Suprapubic skin (tissue), 4 donors: ENCODE results near the gene TREM2. TPM values are rescaled to one million over a fixed set of nuclear protein-coding genes. Genes with fewer than 3 reads are reported as not detected.
"Not testable (repeated sequence)": the region's sequence is repeated elsewhere in the genome, so short reads cannot be mapped to it uniquely, and the experiment has no call there.

Experiments
- DNase-seq, 2 donors: peaks; one replicate each; pipeline ENCODE4 v3.0.0-alpha.2; 2019; ENCODE audit warnings: low spot score in 2 of 2
- H3K27ac ChIP-seq: fragments of 200-600 bp; sonication (generic); one replicate; pipeline ENCODE4 v1.5.1; 2019
- H3K27me3 ChIP-seq: fragments of 200-600 bp; sonication (generic); one replicate; pipeline ENCODE4 v1.5.1; 2019
- H3K36me3 ChIP-seq: fragments of 200-600 bp; sonication (generic); one replicate; pipeline ENCODE4 v1.5.1; 2019
- H3K4me1 ChIP-seq: fragments of 200-600 bp; sonication (generic); one replicate; pipeline ENCODE4 v1.5.1; 2019
- H3K4me3 ChIP-seq: fragments of 200-600 bp; sonication (generic); one replicate; pipeline ENCODE4 v1.5.1; 2019; ENCODE audit warnings: mild to moderate bottlenecking
- H3K9me3 ChIP-seq: fragments of 200-600 bp; sonication (generic); one replicate; pipeline ENCODE4 v1.5.1; 2019
- EP300 ChIP-seq: sonication (generic); formaldehyde crosslinking; IDR thresholded peaks from one replicate; pipeline ENCODE4 v1.6.1; 2017; ENCODE audit warnings: antibody characterized with exemption
- POLR2A ChIP-seq, 2 donors: fragments of 450-650 bp; IDR thresholded peaks; one replicate each; pipeline ENCODE4 v1.6.1; 2017; ENCODE audit warnings: antibody characterized with exemption in 2 of 2, mild to moderate bottlenecking in 2 of 2, moderate library complexity in 2 of 2
- POLR2AphosphoS5 ChIP-seq, 3 donors: sonication (generic); formaldehyde crosslinking; IDR thresholded peaks; one replicate each; pipeline ENCODE4 v1.6.1; 2017; ENCODE audit warnings: antibody characterized with exemption in 3 of 3
- WGBS: methylation state at CpG from one replicate; pipeline ENCODE4 v1.1.5; 2018; 5-methylcytosine and 5-hydroxymethylcytosine counted together
- total RNA-seq, 4 donors: library from RNA; depleted of rRNA; stranded (reverse); fragments of >200 nt; gene quantifications; one replicate each; pipeline ENCODE4 v1.1.0, GENCODE V29; 2016
- TF ChIP-seq, protein P1 (sequence below), 2 donors: fragments of 200-600 bp in 1 of 2; fragments of 450-650 bp in 1 of 2; sonication (generic) in 1 of 2; IDR thresholded peaks; one replicate each; pipeline ENCODE4 v1.5.1; 2016 to 2019; ENCODE audit warnings: antibody characterized with exemption in 2 of 2, mild to moderate bottlenecking in 1 of 2, moderate library complexity in 1 of 2

TREM2 gene
- total RNA-seq, 4 donors from 2014 or later: 0.99 TPM; not detected in 3

DNA sequence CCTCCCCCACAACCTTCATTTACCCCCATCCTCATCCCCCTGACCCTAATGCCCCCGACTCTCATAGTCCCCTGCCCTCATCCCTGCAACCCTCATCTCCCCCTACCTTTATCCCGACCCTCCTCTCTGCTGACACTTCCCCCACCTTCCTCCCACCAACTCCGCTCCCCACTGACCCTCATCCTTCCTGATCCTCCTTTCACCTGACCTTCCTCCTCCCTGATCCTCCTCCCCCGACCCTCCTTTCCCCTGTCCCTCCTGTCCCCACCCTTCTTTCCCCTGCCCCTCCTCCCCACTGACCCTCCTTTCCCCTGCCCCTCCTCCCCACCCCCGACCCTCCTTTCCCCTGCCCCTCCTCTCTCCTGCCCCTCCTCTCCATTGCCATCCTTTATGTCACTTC is 31.0 kb upstream of the TREM2 start:
- Histone ChIP-seq H3K27ac (no peak overlapping the region), H3K36me3 (no peaks in the 10 kb centered on the region), H3K9me3 (no peaks in the 10 kb centered on the region), H3K4me1 (no peaks in the 10 kb centered on the region), H3K27me3 (peaks cover 42% of the 10 kb centered on the region), H3K4me3 (no peak overlapping the region)
- DNase-seq: no peak
- no peak for TF ChIP-seq EP300
- TF ChIP-seq, protein P1, sequence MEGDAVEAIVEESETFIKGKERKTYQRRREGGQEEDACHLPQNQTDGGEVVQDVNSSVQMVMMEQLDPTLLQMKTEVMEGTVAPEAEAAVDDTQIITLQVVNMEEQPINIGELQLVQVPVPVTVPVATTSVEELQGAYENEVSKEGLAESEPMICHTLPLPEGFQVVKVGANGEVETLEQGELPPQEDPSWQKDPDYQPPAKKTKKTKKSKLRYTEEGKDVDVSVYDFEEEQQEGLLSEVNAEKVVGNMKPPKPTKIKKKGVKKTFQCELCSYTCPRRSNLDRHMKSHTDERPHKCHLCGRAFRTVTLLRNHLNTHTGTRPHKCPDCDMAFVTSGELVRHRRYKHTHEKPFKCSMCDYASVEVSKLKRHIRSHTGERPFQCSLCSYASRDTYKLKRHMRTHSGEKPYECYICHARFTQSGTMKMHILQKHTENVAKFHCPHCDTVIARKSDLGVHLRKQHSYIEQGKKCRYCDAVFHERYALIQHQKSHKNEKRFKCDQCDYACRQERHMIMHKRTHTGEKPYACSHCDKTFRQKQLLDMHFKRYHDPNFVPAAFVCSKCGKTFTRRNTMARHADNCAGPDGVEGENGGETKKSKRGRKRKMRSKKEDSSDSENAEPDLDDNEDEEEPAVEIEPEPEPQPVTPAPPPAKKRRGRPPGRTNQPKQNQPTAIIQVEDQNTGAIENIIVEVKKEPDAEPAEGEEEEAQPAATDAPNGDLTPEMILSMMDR (IDR thresholded peaks at IDR 0.05): no peak
- TF ChIP-seq POLR2A (IDR thresholded peaks at IDR 0.05): no peak
- WGBS: 58% methylated on average over 5 of the region's 5 CpGs

DNA sequence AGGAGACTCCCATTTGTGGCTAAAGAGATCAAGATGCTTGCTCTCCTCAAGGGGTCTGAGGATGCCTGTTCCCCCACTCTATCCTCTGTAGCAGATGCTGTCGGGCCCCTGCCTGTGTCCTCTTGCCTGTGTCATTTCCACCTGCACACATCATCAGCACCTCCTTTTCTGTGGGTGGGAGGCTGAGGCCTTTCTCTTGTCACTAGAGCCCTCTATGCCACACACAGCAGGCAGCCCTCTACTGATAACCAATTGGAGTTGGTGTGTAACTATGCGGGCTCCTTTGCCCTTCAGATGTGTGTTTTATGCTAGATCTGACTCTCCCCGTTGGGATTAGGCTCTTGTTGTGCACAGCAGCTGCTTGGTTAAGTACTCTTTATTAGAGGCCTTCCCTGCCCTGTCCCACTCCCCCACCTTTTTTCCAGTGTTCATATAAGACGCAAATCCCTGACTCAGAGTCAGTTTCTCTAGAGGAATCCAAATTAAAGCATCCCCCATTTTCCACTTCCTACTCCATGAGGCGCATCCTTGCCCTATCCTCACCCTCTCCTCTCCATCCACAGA is 30.3 kb upstream of the TREM2 start:
- WGBS: 79% methylated on average over 5 of the region's 5 CpGs
- no peak for DNase-seq

DNA sequence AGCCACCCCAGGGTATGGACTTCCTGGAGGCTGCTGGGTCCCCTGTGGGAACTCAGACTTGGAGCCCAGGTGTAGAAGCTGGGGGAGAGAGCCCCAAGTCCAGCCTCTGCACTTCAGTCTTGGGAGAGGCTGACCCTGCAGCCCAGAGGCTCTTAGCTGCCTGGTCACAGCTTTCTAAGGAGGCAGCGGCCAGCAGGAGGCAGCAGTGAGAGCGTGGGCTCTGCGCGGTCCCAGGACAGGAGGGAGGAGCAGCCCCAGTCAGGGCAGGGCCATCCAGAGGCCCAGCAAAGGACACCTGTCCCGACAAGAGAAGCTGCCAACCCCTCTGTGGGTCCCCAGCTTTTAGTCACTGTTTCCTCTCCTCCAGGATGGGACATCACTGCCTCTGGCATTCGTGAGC is 28.7 kb upstream of the TREM2 start:
- Histone ChIP-seq H3K4me3 (no peak overlapping the region), H3K4me1 (no peaks in the 10 kb centered on the region), H3K27ac (no peak overlapping the region), H3K36me3 (no peaks in the 10 kb centered on the region), H3K9me3 (no peaks in the 10 kb centered on the region), H3K27me3 (peaks cover 33% of the 10 kb centered on the region)
- DNase-seq: no peak
- WGBS: 50% methylated on average over 1 of the region's 6 CpGs
- TF ChIP-seq, protein P1 (IDR thresholded peaks at IDR 0.05): no peak
- TF ChIP-seq POLR2AphosphoS5 (IDR thresholded peaks at IDR 0.05): no peak
- TF ChIP-seq EP300: no peak

More for the DNA sequence above, 30.3 kb upstream of the TREM2 start:
- TF ChIP-seq EP300 (no peak), POLR2AphosphoS5 (IDR thresholded peaks at IDR 0.05) (no peak), POLR2A (IDR thresholded peaks at IDR 0.05) (no peak)
- TF ChIP-seq, protein P1 (IDR thresholded peaks at IDR 0.05): no peak
- Histone ChIP-seq H3K36me3 (no peaks in the 10 kb centered on the region), H3K27ac (no peak overlapping the region), H3K4me3 (no peak overlapping the region), H3K27me3 (peaks cover 42% of the 10 kb centered on the region), H3K4me1 (no peaks in the 10 kb centered on the region), H3K9me3 (no peaks in the 10 kb centered on the region)

DNA sequence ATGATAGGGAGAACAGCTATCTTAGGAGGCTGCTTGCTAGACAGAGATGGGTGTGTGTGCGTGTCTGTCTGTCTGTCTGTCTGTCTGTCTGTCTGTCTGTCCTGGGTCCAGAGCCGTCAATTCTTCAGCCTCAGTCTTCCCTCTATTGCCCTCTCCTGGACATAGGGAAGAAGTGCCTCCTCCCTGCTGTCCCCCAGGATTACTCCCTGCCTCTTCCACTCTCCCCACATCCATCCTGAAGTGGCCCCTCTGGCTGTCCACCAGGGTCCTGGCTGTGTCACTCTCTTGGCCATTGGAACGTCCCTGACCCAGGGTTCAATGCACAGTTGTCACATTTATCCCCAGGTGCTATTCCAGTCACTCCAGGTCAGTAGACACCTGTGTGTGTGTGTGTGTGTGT is 27.9 kb upstream of the TREM2 start:
- TF ChIP-seq EP300: no peak
- TF ChIP-seq, protein P1 (IDR thresholded peaks at IDR 0.05): no peak
- no peak for TF ChIP-seq POLR2A (IDR thresholded peaks at IDR 0.05)
- no peak for TF ChIP-seq POLR2AphosphoS5 (IDR thresholded peaks at IDR 0.05)
- H3K9me3 ChIP-seq: no peaks in the 10 kb centered on the region
- H3K4me3 ChIP-seq: no peak overlapping the region
- WGBS: 96% methylated on average over 3 of the region's 3 CpGs
- DNase-seq: no peak
- H3K4me1 ChIP-seq: no peaks in the 10 kb centered on the region
- no peaks in the 10 kb centered on the region for H3K36me3 ChIP-seq
- no peak overlapping the region for H3K27ac ChIP-seq
- H3K27me3 ChIP-seq: peaks cover 33% of the 10 kb centered on the region

DNA sequence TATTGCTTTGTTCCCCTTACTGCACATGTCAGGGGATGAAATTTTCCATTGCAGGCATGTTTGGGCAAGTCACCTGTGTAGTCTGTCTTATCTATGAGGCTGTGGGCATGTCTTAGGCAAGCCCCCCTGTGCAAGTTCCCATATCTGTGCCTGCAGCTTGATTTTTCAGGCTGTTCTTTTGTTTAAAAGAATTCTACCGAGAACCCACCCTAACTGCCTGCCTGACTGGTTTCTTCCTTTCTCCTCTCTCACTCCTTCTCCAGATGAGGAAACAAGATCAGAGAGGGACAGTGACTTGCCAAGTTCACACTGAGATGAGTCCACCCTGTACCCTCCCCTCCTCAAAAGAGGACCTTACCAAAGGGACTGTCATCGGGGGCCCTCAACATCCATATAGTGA is 27.1 kb upstream of the TREM2 start:
- Histone ChIP-seq H3K36me3 (no peaks in the 10 kb centered on the region), H3K27ac (no peak overlapping the region), H3K4me3 (no peak overlapping the region), H3K9me3 (no peaks in the 10 kb centered on the region), H3K4me1 (no peaks in the 10 kb centered on the region), H3K27me3 (peaks cover 33% of the 10 kb centered on the region)
- TF ChIP-seq EP300 (no peak), POLR2A (IDR thresholded peaks at IDR 0.05) (no peak), POLR2AphosphoS5 (IDR thresholded peaks at IDR 0.05) (no peak)
- TF ChIP-seq, protein P1 (IDR thresholded peaks at IDR 0.05): no peak
- WGBS: 92% methylated on average over 2 of the region's 2 CpGs
- no peak for DNase-seq

DNA sequence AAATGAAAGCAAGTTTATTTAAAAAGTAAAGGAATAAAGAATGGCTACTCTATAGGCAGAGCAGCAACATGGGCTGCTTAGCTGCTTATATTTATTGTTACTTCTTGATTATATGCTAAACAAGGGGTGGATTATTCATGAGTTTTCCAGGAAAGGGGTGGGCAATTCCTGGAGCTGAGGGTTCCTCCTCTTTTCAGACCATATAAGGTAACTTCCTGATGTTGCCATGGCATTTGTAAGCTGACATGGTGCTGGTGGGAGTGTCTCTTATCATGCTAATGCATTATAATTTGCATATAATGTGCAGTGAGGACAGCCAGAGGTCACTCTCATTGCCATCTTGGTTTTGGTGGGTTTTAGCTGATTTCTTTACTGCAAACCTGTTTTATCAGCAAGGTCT is 26.1 kb upstream of the TREM2 start:
- not testable (repeated sequence) for DNase-seq, H3K27ac ChIP-seq, H3K4me1 ChIP-seq, H3K9me3 ChIP-seq, H3K36me3 ChIP-seq, H3K4me3 ChIP-seq
- peaks cover 26% of the 10 kb centered on the region for H3K27me3 ChIP-seq
